SK-N-SH (cell line): ENCODE measurements around the gene ITGBL1. TPM values are rescaled to one million over a fixed set of nuclear protein-coding genes. Genes with fewer than 3 reads are reported as not detected.

Source experiments
- CTCF ChIA-PET: fragments of 300-600, 350-600 bp; formaldehyde crosslinking; extraction: SDS; loops from one replicate; lab custom pipeline; 2021; lab: Yijun Ruan, JAX
- POLR2A ChIA-PET: fragments of 350-600 bp; sonication (Branson Sonifier 250); formaldehyde crosslinking; extraction: SDS; loops from one replicate; lab custom pipeline; 2020; ENCODE audit warnings: antibody characterized with exemption, inconsistent platforms; lab: Yijun Ruan, JAX
- DNase-seq: peaks from one replicate; pipeline ENCODE4 v3.0.0; 2012
- H2AFZ ChIP-seq: fragments of 200-600 bp; sonication (generic); 2 replicates; pipeline ENCODE4 v1.8.1; 2016; ENCODE audit warnings: antibody characterized with exemption, mild to moderate bottlenecking, low read depth
- H3F3A ChIP-seq: fragments of 200-600 bp; sonication (generic); replicated peaks from 2 replicates; pipeline ENCODE3; 2016; ENCODE audit warnings: antibody characterized with exemption, mild to moderate bottlenecking; ENCODE audit not compliant: insufficient read depth
- H3K27ac ChIP-seq, 2 experiments: fragments of 200-500 bp in 1 of 2; fragments of 200-600 bp in 1 of 2; sonication (Bioruptor generic) in 1 of 2; sonication (generic), shearing (Covaris generic) in 1 of 2; 2 replicates each; pipeline versions ENCODE4 v1.5.1 to v1.6.1; 2014 to 2016; ENCODE audit warnings: low read depth in 2 of 2, inconsistent platforms in 1 of 2, low read length in 1 of 2, mild to moderate bottlenecking in 1 of 2, mixed read lengths in 1 of 2
- H3K27me3 ChIP-seq: fragments of 200-600 bp; sonication (generic), shearing (Covaris generic); 2 replicates; pipeline ENCODE4 v1.6.1; 2016; ENCODE audit warnings: mixed run types; ENCODE audit not compliant: insufficient read depth
- H3K36me3 ChIP-seq, 2 experiments: fragments of 200-500 bp in 1 of 2; fragments of 200-600 bp in 1 of 2; sonication (Bioruptor generic) in 1 of 2; sonication (generic) in 1 of 2; replicated peaks in 1 of 2; 2 replicates each; pipeline versions ENCODE3 to v1.5.1; 2014 to 2016; ENCODE audit warnings: low read length in 1 of 2, mild to moderate bottlenecking in 1 of 2; ENCODE audit not compliant: insufficient read depth in 2 of 2, control insufficient read depth in 1 of 2
- H3K4me1 ChIP-seq, 2 experiments: fragments of 200-500 bp in 1 of 2; fragments of 200-600 bp in 1 of 2; sonication (Bioruptor generic) in 1 of 2; sonication (generic), shearing (Covaris generic) in 1 of 2; 2 replicates each; pipeline versions ENCODE4 v1.5.1 to v1.6.1; 2014 to 2016; ENCODE audit warnings: low read depth in 1 of 2, low read length in 1 of 2, mixed run types in 1 of 2; ENCODE audit not compliant: insufficient read depth in 2 of 2, control insufficient read depth in 1 of 2
- H3K4me2 ChIP-seq: fragments of 200-600 bp; sonication (generic), shearing (Covaris generic); 2 replicates; pipeline ENCODE4 v1.6.1; 2017; ENCODE audit warnings: mixed run types
- H3K4me3 ChIP-seq, 2 experiments: fragments of 200-500 bp in 1 of 2; fragments of 200-600 bp in 1 of 2; sonication (Bioruptor generic) in 1 of 2; sonication (generic), shearing (Covaris generic) in 1 of 2; 2 replicates each; pipeline versions ENCODE4 v1.5.1 to v1.8.1; 2014 to 2016; ENCODE audit warnings: low read depth in 2 of 2, inconsistent platforms in 1 of 2, low read length in 1 of 2, mild to moderate bottlenecking in 1 of 2, mixed read lengths in 1 of 2, moderate library complexity in 1 of 2
- H3K79me2 ChIP-seq: fragments of 200-600 bp; sonication (generic); 2 replicates; pipeline ENCODE4 v1.8.1; 2017; ENCODE audit warnings: mild to moderate bottlenecking; ENCODE audit not compliant: insufficient read depth
- H3K9ac ChIP-seq: fragments of 200-600 bp; sonication (generic); 2 replicates; pipeline ENCODE4 v1.6.1; 2017; ENCODE audit warnings: mixed run types
- H3K9me2 ChIP-seq: fragments of 200-600 bp; sonication (generic); 2 replicates; pipeline ENCODE4 v1.6.1; 2017; ENCODE audit warnings: mixed run types
- H3K9me3 ChIP-seq: fragments of 200-600 bp; sonication (generic); 2 replicates; pipeline ENCODE4 v1.6.1; 2017; ENCODE audit warnings: mixed run types, mild to moderate bottlenecking, moderate library complexity
- H4K20me1 ChIP-seq: fragments of 200-600 bp; sonication (generic); 2 replicates; pipeline ENCODE4 v1.6.1; 2017; ENCODE audit warnings: mild to moderate bottlenecking, mixed run types; ENCODE audit not compliant: insufficient read depth
- FOXM1 ChIP-seq: IDR thresholded peaks from 2 replicates; pipeline ENCODE4 v1.4.0; 2012; ENCODE audit warnings: low read depth, mild to moderate bottlenecking
- GABPA ChIP-seq: IDR thresholded peaks from 2 replicates; pipeline ENCODE4 v1.4.0; 2012; ENCODE audit warnings: low read depth, mild to moderate bottlenecking
- JUND ChIP-seq: IDR thresholded peaks from 2 replicates; pipeline ENCODE4 v1.4.0; 2012
- MXI1 ChIP-seq: IDR thresholded peaks from 2 replicates; pipeline ENCODE4 v1.6.1; 2012; ENCODE audit warnings: mild to moderate bottlenecking, low read depth, low read length, improper control_type of control experiment
- NFIC ChIP-seq: IDR thresholded peaks from 2 replicates; pipeline ENCODE4 v1.4.0; 2012; ENCODE audit warnings: borderline replicate concordance
- RFX5 ChIP-seq: IDR thresholded peaks from 2 replicates; pipeline ENCODE4 v1.6.1; 2012; ENCODE audit warnings: mild to moderate bottlenecking, improper control_type of control experiment, low read length
- RXRA ChIP-seq: IDR thresholded peaks from 2 replicates; pipeline ENCODE4 v1.4.0; 2012; ENCODE audit warnings: low read depth, mild to moderate bottlenecking, borderline replicate concordance
- TCF12 ChIP-seq: IDR thresholded peaks from 2 replicates; pipeline ENCODE4 v1.4.0; 2012
- WGBS: methylation state at CpG from one replicate; pipeline ENCODE4 v1.1.6; 2017; ENCODE audit warnings: low lambda C conversion rate; 5-methylcytosine and 5-hydroxymethylcytosine counted together
- polyA plus RNA-seq, 3 experiments: library from polyadenylated mRNA; depleted of rRNA; stranded (reverse); fragments of >200 nt; gene quantifications; 2 replicates each; pipeline ENCODE4 v1.2.3, GENCODE V29; 2012
- TF ChIP-seq, protein P1 (sequence below): IDR thresholded peaks from 2 replicates; pipeline ENCODE4 v1.4.0; 2012; ENCODE audit warnings: low read depth, borderline replicate concordance
- TF ChIP-seq, protein P2 (sequence below): IDR thresholded peaks from 2 replicates; pipeline ENCODE4 v1.4.0; 2012; ENCODE audit warnings: low read depth, borderline replicate concordance
- TF ChIP-seq, protein P3 (sequence below): fragments of 200-600 bp; sonication (generic); IDR thresholded peaks from 2 replicates; pipeline ENCODE4 v1.6.1; 2017; ENCODE audit warnings: antibody characterized with exemption, mild to moderate bottlenecking, moderate library complexity
- TF ChIP-seq, protein P4 (sequence below): fragments of 150-350 bp; IDR thresholded peaks from 2 replicates; pipeline ENCODE4 v1.6.1; 2017; ENCODE audit warnings: antibody characterized with exemption, low read length, low read depth, borderline replicate concordance
- TF ChIP-seq, protein P5 (sequence below): IDR thresholded peaks from 2 replicates; pipeline ENCODE4; 2012

The ITGBL1 gene
- polyA plus RNA-seq, 1 of the 3 experiments (the other 2 are of a cell fraction), result 78.7 TPM

DNA sequence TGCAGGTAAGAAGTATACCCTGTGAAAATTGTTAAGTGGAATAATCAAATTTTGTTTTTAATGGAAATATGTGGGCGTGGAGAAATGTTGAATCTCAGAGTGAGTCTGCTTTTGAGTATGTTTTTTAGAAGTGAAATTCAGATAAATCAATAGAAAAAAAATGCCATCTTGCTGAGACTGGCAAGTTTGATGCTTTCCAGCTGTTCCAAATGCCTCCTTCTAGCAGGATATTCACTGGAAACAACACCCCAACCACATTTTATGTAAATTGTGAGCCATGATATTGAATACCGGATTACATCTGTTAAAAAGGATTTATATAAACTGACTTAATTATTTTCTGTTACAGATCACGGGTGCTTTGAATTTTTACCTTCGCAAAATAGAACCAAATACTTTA, 115.4 kb downstream of the ITGBL1 start:
- H3K36me3 ChIP-seq, result peaks cover 0 to 20% of the 10 kb centered on the region in 2 experiments
- CTCF ChIA-PET, result no interaction called here
- H3K9ac ChIP-seq, result no peak overlapping the region
- H4K20me1 ChIP-seq, result no peaks in the 10 kb centered on the region; the same call in 1 of the 2 replicates
- TF ChIP-seq, protein P1, sequence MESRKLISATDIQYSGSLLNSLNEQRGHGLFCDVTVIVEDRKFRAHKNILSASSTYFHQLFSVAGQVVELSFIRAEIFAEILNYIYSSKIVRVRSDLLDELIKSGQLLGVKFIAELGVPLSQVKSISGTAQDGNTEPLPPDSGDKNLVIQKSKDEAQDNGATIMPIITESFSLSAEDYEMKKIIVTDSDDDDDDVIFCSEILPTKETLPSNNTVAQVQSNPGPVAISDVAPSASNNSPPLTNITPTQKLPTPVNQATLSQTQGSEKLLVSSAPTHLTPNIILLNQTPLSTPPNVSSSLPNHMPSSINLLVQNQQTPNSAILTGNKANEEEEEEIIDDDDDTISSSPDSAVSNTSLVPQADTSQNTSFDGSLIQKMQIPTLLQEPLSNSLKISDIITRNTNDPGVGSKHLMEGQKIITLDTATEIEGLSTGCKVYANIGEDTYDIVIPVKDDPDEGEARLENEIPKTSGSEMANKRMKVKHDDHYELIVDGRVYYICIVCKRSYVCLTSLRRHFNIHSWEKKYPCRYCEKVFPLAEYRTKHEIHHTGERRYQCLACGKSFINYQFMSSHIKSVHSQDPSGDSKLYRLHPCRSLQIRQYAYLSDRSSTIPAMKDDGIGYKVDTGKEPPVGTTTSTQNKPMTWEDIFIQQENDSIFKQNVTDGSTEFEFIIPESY, result no peak
- TF ChIP-seq, protein P2, sequence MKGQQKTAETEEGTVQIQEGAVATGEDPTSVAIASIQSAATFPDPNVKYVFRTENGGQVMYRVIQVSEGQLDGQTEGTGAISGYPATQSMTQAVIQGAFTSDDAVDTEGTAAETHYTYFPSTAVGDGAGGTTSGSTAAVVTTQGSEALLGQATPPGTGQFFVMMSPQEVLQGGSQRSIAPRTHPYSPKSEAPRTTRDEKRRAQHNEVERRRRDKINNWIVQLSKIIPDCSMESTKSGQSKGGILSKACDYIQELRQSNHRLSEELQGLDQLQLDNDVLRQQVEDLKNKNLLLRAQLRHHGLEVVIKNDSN, result no peak
- peak; percentile 29; the same call in 1 of the 2 replicates for TF ChIP-seq TCF12
- 90% methylated on average over 4 of the region's 4 CpGs for WGBS
- H3K4me2 ChIP-seq, result no peak overlapping the region
- no peaks in the 10 kb centered on the region for H3K27me3 ChIP-seq
- H3K79me2 ChIP-seq, result peaks cover 40% of the 10 kb centered on the region
- no peak overlapping the region for H3K27ac ChIP-seq
- no peaks in the 10 kb centered on the region for H3K9me2 ChIP-seq
- no peak overlapping the region for H2AFZ ChIP-seq
- H3K4me3 ChIP-seq, result no peak overlapping the region
- H3K4me1 ChIP-seq, result peaks cover 0 to 12% of the 10 kb centered on the region in 2 experiments; a peak in 2 of 4 replicates
- DNase-seq, result no peak
- peaks cover 6% of the 10 kb centered on the region for H3F3A ChIP-seq
- POLR2A ChIA-PET, result no interaction called here
- no peaks in the 10 kb centered on the region for H3K9me3 ChIP-seq

GRCh38 chr13:101569807-101570206, 117.3 kb downstream of the ITGBL1 start:
- 100% methylated on average over 1 of the region's 1 CpG for WGBS

More at GRCh38 chr13:101569807-101570206, 117.3 kb downstream of the ITGBL1 start:
- Histone ChIP-seq H3K9me3 (no peaks in the 10 kb centered on the region), H2AFZ (no peak overlapping the region), H3K27me3 (no peaks in the 10 kb centered on the region), H4K20me1 (no peaks in the 10 kb centered on the region; the same call in 1 of the 2 replicates), H3K9ac (no peak overlapping the region), H3K4me1 (peaks cover 0 to 12% of the 10 kb centered on the region in 2 experiments; a peak in 2 of 4 replicates), H3K9me2 (no peaks in the 10 kb centered on the region), H3K36me3 (peaks cover 0 to 17% of the 10 kb centered on the region in 2 experiments), H3K27ac (no peak overlapping the region), H3K79me2 (peaks cover 47% of the 10 kb centered on the region), H3K4me3 (no peak overlapping the region), H3K4me2 (no peak overlapping the region), H3F3A (no peaks in the 10 kb centered on the region)
- ChIA-PET POLR2A (no interaction called here), CTCF (no interaction called here)
- no peak for TF ChIP-seq RXRA
- TF ChIP-seq, protein P3, sequence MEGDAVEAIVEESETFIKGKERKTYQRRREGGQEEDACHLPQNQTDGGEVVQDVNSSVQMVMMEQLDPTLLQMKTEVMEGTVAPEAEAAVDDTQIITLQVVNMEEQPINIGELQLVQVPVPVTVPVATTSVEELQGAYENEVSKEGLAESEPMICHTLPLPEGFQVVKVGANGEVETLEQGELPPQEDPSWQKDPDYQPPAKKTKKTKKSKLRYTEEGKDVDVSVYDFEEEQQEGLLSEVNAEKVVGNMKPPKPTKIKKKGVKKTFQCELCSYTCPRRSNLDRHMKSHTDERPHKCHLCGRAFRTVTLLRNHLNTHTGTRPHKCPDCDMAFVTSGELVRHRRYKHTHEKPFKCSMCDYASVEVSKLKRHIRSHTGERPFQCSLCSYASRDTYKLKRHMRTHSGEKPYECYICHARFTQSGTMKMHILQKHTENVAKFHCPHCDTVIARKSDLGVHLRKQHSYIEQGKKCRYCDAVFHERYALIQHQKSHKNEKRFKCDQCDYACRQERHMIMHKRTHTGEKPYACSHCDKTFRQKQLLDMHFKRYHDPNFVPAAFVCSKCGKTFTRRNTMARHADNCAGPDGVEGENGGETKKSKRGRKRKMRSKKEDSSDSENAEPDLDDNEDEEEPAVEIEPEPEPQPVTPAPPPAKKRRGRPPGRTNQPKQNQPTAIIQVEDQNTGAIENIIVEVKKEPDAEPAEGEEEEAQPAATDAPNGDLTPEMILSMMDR, result no peak
- no peak for TF ChIP-seq MXI1
- TF ChIP-seq GABPA, result no peak
- no peak for TF ChIP-seq JUND
- TF ChIP-seq RFX5, result no peak
- TF ChIP-seq FOXM1, result no peak
- no peak for TF ChIP-seq NFIC
- TF ChIP-seq, protein P4, sequence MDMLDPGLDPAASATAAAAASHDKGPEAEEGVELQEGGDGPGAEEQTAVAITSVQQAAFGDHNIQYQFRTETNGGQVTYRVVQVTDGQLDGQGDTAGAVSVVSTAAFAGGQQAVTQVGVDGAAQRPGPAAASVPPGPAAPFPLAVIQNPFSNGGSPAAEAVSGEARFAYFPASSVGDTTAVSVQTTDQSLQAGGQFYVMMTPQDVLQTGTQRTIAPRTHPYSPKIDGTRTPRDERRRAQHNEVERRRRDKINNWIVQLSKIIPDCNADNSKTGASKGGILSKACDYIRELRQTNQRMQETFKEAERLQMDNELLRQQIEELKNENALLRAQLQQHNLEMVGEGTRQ, result no peak
- TF ChIP-seq, protein P5, sequence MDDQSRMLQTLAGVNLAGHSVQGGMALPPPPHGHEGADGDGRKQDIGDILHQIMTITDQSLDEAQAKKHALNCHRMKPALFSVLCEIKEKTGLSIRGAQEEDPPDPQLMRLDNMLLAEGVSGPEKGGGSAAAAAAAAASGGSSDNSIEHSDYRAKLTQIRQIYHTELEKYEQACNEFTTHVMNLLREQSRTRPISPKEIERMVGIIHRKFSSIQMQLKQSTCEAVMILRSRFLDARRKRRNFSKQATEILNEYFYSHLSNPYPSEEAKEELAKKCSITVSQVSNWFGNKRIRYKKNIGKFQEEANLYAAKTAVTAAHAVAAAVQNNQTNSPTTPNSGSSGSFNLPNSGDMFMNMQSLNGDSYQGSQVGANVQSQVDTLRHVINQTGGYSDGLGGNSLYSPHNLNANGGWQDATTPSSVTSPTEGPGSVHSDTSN, result no peak
- TF ChIP-seq TCF12, result no peak
- DNase-seq, result no peak
